GM23338 (cell line): Measurements from ENCODE around the gene AXL. TPM values are rescaled to one million over a fixed set of nuclear protein-coding genes. Genes with fewer than 3 reads are reported as not detected.
A peak's percentile ranks its signal among the peaks of the same experiment; 100 is the strongest.
"Not testable (repeated sequence)": the region's sequence is repeated elsewhere in the genome, so short reads cannot be mapped to it uniquely, and the experiment has no call there.

ENCODE experiments used
- ATAC-seq: fragments of 200-7000 bp; cut with Tn5 transposase; 3 replicates; pipeline ENCODE4 v1.9.1; 2020
- DNase-seq: peaks from one replicate; pipeline ENCODE4 v3.0.0-alpha.2; 2015; ENCODE audit warnings: low spot score
- H2AFZ ChIP-seq: fragments of 200-600 bp; sonication (generic); 2 replicates; pipeline ENCODE4 v1.8.0; 2016; ENCODE audit warnings: antibody characterized with exemption, mild to moderate bottlenecking, moderate library complexity
- H3F3A ChIP-seq: fragments of 200-600 bp; sonication (generic); replicated peaks from 2 replicates; pipeline ENCODE4 v1.8.0; 2017; ENCODE audit warnings: antibody characterized with exemption, mixed run types, low read depth
- H3K27ac ChIP-seq: fragments of 200-600 bp; sonication (generic); 2 replicates; pipeline ENCODE4 v1.6.1; 2016; ENCODE audit warnings: low read depth
- H3K27me3 ChIP-seq: fragments of 200-600 bp; sonication (generic); 2 replicates; pipeline ENCODE4 v1.8.0; 2016; ENCODE audit warnings: mild to moderate bottlenecking, mixed run types, moderate library complexity; ENCODE audit not compliant: insufficient read depth
- H3K36me3 ChIP-seq: fragments of 200-600 bp; sonication (generic); 2 replicates; pipeline ENCODE4 v1.8.0; 2016; ENCODE audit warnings: mild to moderate bottlenecking; ENCODE audit not compliant: insufficient read depth
- H3K4me1 ChIP-seq: fragments of 200-600 bp; sonication (generic); 2 replicates; pipeline ENCODE4 v1.8.0; 2016; ENCODE audit warnings: mild to moderate bottlenecking, moderate library complexity; ENCODE audit not compliant: insufficient read depth
- H3K4me2 ChIP-seq: fragments of 200-600 bp; sonication (generic); 2 replicates; pipeline ENCODE4 v1.7.1; 2017; ENCODE audit warnings: mixed run types
- H3K4me3 ChIP-seq: fragments of 200-600 bp; sonication (generic); 2 replicates; pipeline ENCODE4 v1.6.1; 2016; ENCODE audit warnings: mixed run types
- H3K79me2 ChIP-seq: fragments of 200-600 bp; sonication (generic); replicated peaks from 2 replicates; pipeline ENCODE4 v1.8.0; 2017; ENCODE audit warnings: mild to moderate bottlenecking; ENCODE audit not compliant: insufficient read depth
- H3K9me2 ChIP-seq: fragments of 200-600 bp; sonication (generic); 2 replicates; pipeline ENCODE4 v1.8.0; 2017; ENCODE audit not compliant: insufficient read depth
- H4K20me1 ChIP-seq: fragments of 200-600 bp; sonication (generic); replicated peaks from 2 replicates; pipeline ENCODE4 v1.8.0; 2017; ENCODE audit warnings: mild to moderate bottlenecking; ENCODE audit not compliant: insufficient read depth
- H3K27ac Mint-ChIP-seq: 2 replicates; pipeline ENCODE4 v1.8.0; 2020; ENCODE audit warnings: inconsistent platforms, mild to moderate bottlenecking, moderate library complexity, mixed read lengths
- H3K27me3 Mint-ChIP-seq: 3 replicates; pipeline ENCODE4 v1.8.0; 2022; ENCODE audit warnings: low read depth, mild to moderate bottlenecking, moderate library complexity, mixed read lengths, inconsistent platforms; ENCODE audit not compliant: insufficient read depth, poor library complexity
- H3K36me3 Mint-ChIP-seq: 3 replicates; pipeline ENCODE4 v1.8.0; 2021; ENCODE audit warnings: low read depth, mild to moderate bottlenecking, inconsistent platforms, moderate library complexity, mixed read lengths
- H3K4me1 Mint-ChIP-seq: 3 replicates; pipeline ENCODE4 v1.8.0; 2020; ENCODE audit warnings: mild to moderate bottlenecking, inconsistent platforms, mixed read lengths
- H3K4me3 Mint-ChIP-seq: 3 replicates; pipeline ENCODE4 v1.8.0; 2021; ENCODE audit warnings: moderate library complexity, mild to moderate bottlenecking, inconsistent platforms, mixed read lengths
- H3K9me3 Mint-ChIP-seq: 3 replicates; pipeline ENCODE4 v1.8.0; 2020; ENCODE audit warnings: moderate library complexity, mild to moderate bottlenecking, inconsistent platforms, mixed read lengths
- CREB1 ChIP-seq: fragments of 250-450 bp; sonication (Bioruptor Pico); IDR thresholded peaks from 2 replicates; pipeline ENCODE4 v1.5.0; 2020; ENCODE audit warnings: low read depth, mild to moderate bottlenecking, moderate library complexity
- ETS1 ChIP-seq: IDR thresholded peaks from 2 replicates; pipeline ENCODE4 v1.6.1; 2016; ENCODE audit warnings: antibody characterized with exemption
- JUNB ChIP-seq: IDR thresholded peaks from one replicate; pipeline ENCODE4 v1.6.1; 2016; ENCODE audit warnings: antibody characterized with exemption; ENCODE audit not compliant: unreplicated experiment
- ZNF462 ChIP-seq: fragments of 250-450 bp; sonication (Bioruptor Pico); IDR thresholded peaks from 2 replicates; pipeline ENCODE4 v1.5.0; 2020; ENCODE audit warnings: mild to moderate bottlenecking, moderate library complexity
- polyA plus RNA-seq: library from polyadenylated mRNA; unstranded; fragments of >200 nt; fragmentation: Nextera tagmentation; extraction: Ambion mirVana; gene quantifications from 2 replicates; pipeline ENCODE4 v1.2.1, GENCODE V29; 2016
- total RNA-seq: library from RNA; depleted of rRNA; stranded (reverse); fragments of >200 nt; shearing (Covaris generic); gene quantifications from 2 replicates; pipeline ENCODE4 v1.2.3, GENCODE V29; 2014
- TF ChIP-seq, protein P1 (sequence below): IDR thresholded peaks from one replicate; pipeline ENCODE4 v1.6.1; 2018; ENCODE audit warnings: antibody characterized with exemption; ENCODE audit not compliant: unreplicated experiment

AXL gene
- total and polyA plus RNA-seq, 2 experiments from 2014 or later: 9.0 to 28.4 TPM

- Mint-ChIP-seq H3K36me3 (peaks cover 98% of the 10 kb centered on the region), H3K27me3 (peaks cover 10% of the 10 kb centered on the region), H3K4me1 (peaks cover 19% of the 10 kb centered on the region), H3K27ac (peak overlapping the region; percentile 81; the same call in 1 of the 2 replicates)
- not testable (repeated sequence) for H3K4me2 ChIP-seq, H3K9me3 Mint-ChIP-seq, H3K4me3 ChIP-seq, DNase-seq, H3K27me3 ChIP-seq, H3K9me2 ChIP-seq, ATAC-seq, H2AFZ ChIP-seq, H3K4me3 Mint-ChIP-seq
- Histone ChIP-seq H3K4me1 (peaks cover 14% of the 10 kb centered on the region), H3K27ac (peak overlapping the region; percentile 66), H3K79me2 (peaks cover 36% of the 10 kb centered on the region), H3F3A (peaks cover 28% of the 10 kb centered on the region), H4K20me1 (peaks cover 35% of the 10 kb centered on the region), H3K36me3 (peaks cover 75% of the 10 kb centered on the region)
- TF ChIP-seq, protein P1, sequence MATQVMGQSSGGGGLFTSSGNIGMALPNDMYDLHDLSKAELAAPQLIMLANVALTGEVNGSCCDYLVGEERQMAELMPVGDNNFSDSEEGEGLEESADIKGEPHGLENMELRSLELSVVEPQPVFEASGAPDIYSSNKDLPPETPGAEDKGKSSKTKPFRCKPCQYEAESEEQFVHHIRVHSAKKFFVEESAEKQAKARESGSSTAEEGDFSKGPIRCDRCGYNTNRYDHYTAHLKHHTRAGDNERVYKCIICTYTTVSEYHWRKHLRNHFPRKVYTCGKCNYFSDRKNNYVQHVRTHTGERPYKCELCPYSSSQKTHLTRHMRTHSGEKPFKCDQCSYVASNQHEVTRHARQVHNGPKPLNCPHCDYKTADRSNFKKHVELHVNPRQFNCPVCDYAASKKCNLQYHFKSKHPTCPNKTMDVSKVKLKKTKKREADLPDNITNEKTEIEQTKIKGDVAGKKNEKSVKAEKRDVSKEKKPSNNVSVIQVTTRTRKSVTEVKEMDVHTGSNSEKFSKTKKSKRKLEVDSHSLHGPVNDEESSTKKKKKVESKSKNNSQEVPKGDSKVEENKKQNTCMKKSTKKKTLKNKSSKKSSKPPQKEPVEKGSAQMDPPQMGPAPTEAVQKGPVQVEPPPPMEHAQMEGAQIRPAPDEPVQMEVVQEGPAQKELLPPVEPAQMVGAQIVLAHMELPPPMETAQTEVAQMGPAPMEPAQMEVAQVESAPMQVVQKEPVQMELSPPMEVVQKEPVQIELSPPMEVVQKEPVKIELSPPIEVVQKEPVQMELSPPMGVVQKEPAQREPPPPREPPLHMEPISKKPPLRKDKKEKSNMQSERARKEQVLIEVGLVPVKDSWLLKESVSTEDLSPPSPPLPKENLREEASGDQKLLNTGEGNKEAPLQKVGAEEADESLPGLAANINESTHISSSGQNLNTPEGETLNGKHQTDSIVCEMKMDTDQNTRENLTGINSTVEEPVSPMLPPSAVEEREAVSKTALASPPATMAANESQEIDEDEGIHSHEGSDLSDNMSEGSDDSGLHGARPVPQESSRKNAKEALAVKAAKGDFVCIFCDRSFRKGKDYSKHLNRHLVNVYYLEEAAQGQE: peak; percentile 33
These were observed 70.8 kb downstream of the AXL start for GRCh38 chr19:41289814-41290213.

GRCh38 chr19:41294393-41294792 is 75.4 kb downstream of the AXL start:
- Mint-ChIP-seq H3K36me3 (peaks cover 96% of the 10 kb centered on the region), H3K27me3 (peaks cover 5% of the 10 kb centered on the region), H3K9me3 (no peaks in the 10 kb centered on the region), H3K4me1 (peaks cover 4% of the 10 kb centered on the region; the same call in 1 of the 3 replicates), H3K4me3 (no peak overlapping the region), H3K27ac (no peak overlapping the region)
- Histone ChIP-seq H3K36me3 (peaks cover 87% of the 10 kb centered on the region), H3K79me2 (peaks cover 28% of the 10 kb centered on the region), H3K27me3 (no peaks in the 10 kb centered on the region), H4K20me1 (peaks cover 47% of the 10 kb centered on the region), H3F3A (peaks cover 18% of the 10 kb centered on the region; the same call in 1 of the 2 replicates), H3K9me2 (no peaks in the 10 kb centered on the region), H3K4me1 (0 out of 2 replicates have a peak, but pooled peaks cover under 1% of the 10 kb centered on the region), H2AFZ (no peak overlapping the region), H3K4me3 (no peak overlapping the region), H3K4me2 (no peak overlapping the region), H3K27ac (no peak overlapping the region)
- ATAC-seq: no peak
- TF ChIP-seq JUNB: no peak
- no peak for TF ChIP-seq ETS1
- no peak for TF ChIP-seq ZNF462 (CRISPR knock-in tag)
- no peak for TF ChIP-seq CREB1
- DNase-seq: no peak
